GM23338 (cell line): ENCODE measurements around the gene OR5T3. TPM values are rescaled to one million over a fixed set of nuclear protein-coding genes. Genes with fewer than 3 reads are reported as not detected.

Experiments
- ATAC-seq: fragments of 200-7000 bp; cut with Tn5 transposase; 3 replicates; pipeline ENCODE4 v1.9.1; 2020
- DNase-seq: peaks from one replicate; pipeline ENCODE4 v3.0.0-alpha.2; 2015; ENCODE audit warnings: low spot score
- H2AFZ ChIP-seq: fragments of 200-600 bp; sonication (generic); 2 replicates; pipeline ENCODE4 v1.8.0; 2016; ENCODE audit warnings: antibody characterized with exemption, mild to moderate bottlenecking, moderate library complexity
- H3F3A ChIP-seq: fragments of 200-600 bp; sonication (generic); replicated peaks from 2 replicates; pipeline ENCODE4 v1.8.0; 2017; ENCODE audit warnings: antibody characterized with exemption, mixed run types, low read depth
- H3K27ac ChIP-seq: fragments of 200-600 bp; sonication (generic); 2 replicates; pipeline ENCODE4 v1.6.1; 2016; ENCODE audit warnings: low read depth
- H3K27me3 ChIP-seq: fragments of 200-600 bp; sonication (generic); 2 replicates; pipeline ENCODE4 v1.8.0; 2016; ENCODE audit warnings: mild to moderate bottlenecking, mixed run types, moderate library complexity; ENCODE audit not compliant: insufficient read depth
- H3K36me3 ChIP-seq: fragments of 200-600 bp; sonication (generic); 2 replicates; pipeline ENCODE4 v1.8.0; 2016; ENCODE audit warnings: mild to moderate bottlenecking; ENCODE audit not compliant: insufficient read depth
- H3K4me1 ChIP-seq: fragments of 200-600 bp; sonication (generic); 2 replicates; pipeline ENCODE4 v1.8.0; 2016; ENCODE audit warnings: mild to moderate bottlenecking, moderate library complexity; ENCODE audit not compliant: insufficient read depth
- H3K4me2 ChIP-seq: fragments of 200-600 bp; sonication (generic); 2 replicates; pipeline ENCODE4 v1.7.1; 2017; ENCODE audit warnings: mixed run types
- H3K4me3 ChIP-seq: fragments of 200-600 bp; sonication (generic); 2 replicates; pipeline ENCODE4 v1.6.1; 2016; ENCODE audit warnings: mixed run types
- H3K79me2 ChIP-seq: fragments of 200-600 bp; sonication (generic); replicated peaks from 2 replicates; pipeline ENCODE4 v1.8.0; 2017; ENCODE audit warnings: mild to moderate bottlenecking; ENCODE audit not compliant: insufficient read depth
- H3K9me2 ChIP-seq: fragments of 200-600 bp; sonication (generic); 2 replicates; pipeline ENCODE4 v1.8.0; 2017; ENCODE audit not compliant: insufficient read depth
- H4K20me1 ChIP-seq: fragments of 200-600 bp; sonication (generic); replicated peaks from 2 replicates; pipeline ENCODE4 v1.8.0; 2017; ENCODE audit warnings: mild to moderate bottlenecking; ENCODE audit not compliant: insufficient read depth
- H3K27ac Mint-ChIP-seq: 2 replicates; pipeline ENCODE4 v1.8.0; 2020; ENCODE audit warnings: inconsistent platforms, mild to moderate bottlenecking, moderate library complexity, mixed read lengths
- H3K27me3 Mint-ChIP-seq: 3 replicates; pipeline ENCODE4 v1.8.0; 2022; ENCODE audit warnings: low read depth, mild to moderate bottlenecking, moderate library complexity, mixed read lengths, inconsistent platforms; ENCODE audit not compliant: insufficient read depth, poor library complexity
- H3K36me3 Mint-ChIP-seq: 3 replicates; pipeline ENCODE4 v1.8.0; 2021; ENCODE audit warnings: low read depth, mild to moderate bottlenecking, inconsistent platforms, moderate library complexity, mixed read lengths
- H3K4me1 Mint-ChIP-seq: 3 replicates; pipeline ENCODE4 v1.8.0; 2020; ENCODE audit warnings: mild to moderate bottlenecking, inconsistent platforms, mixed read lengths
- H3K4me3 Mint-ChIP-seq: 3 replicates; pipeline ENCODE4 v1.8.0; 2021; ENCODE audit warnings: moderate library complexity, mild to moderate bottlenecking, inconsistent platforms, mixed read lengths
- H3K9me3 Mint-ChIP-seq: 3 replicates; pipeline ENCODE4 v1.8.0; 2020; ENCODE audit warnings: moderate library complexity, mild to moderate bottlenecking, inconsistent platforms, mixed read lengths
- CREB1 ChIP-seq: fragments of 250-450 bp; sonication (Bioruptor Pico); IDR thresholded peaks from 2 replicates; pipeline ENCODE4 v1.5.0; 2020; ENCODE audit warnings: low read depth, mild to moderate bottlenecking, moderate library complexity
- CTCF ChIP-seq, 2 experiments: fragments of 200-600 bp in 1 of 2; sonication (generic) in 1 of 2; conservative IDR thresholded peaks; 2 replicates each; pipeline versions ENCODE4 v1.5.1 to v1.6.1; 2016 to 2017; ENCODE audit warnings: antibody characterized with exemption in 2 of 2, low read depth in 2 of 2, mild to moderate bottlenecking in 2 of 2, moderate library complexity in 1 of 2
- EZH2 ChIP-seq: fragments of 200-600 bp; sonication (generic); IDR thresholded peaks from one replicate; pipeline ENCODE4 v1.8.0; 2017; ENCODE audit warnings: antibody characterized with exemption, mild to moderate bottlenecking, low read depth; ENCODE audit not compliant: unreplicated experiment
- EZH2phosphoT487 ChIP-seq: fragments of 200-600 bp; sonication (generic); IDR thresholded peaks from one replicate; pipeline ENCODE4 v1.8.1; 2018; ENCODE audit warnings: antibody characterized with exemption; ENCODE audit not compliant: unreplicated experiment
- JUNB ChIP-seq: IDR thresholded peaks from one replicate; pipeline ENCODE4 v1.6.1; 2016; ENCODE audit warnings: antibody characterized with exemption; ENCODE audit not compliant: unreplicated experiment
- NANOG ChIP-seq: IDR thresholded peaks from 2 replicates; pipeline ENCODE4 v1.6.1; 2016; ENCODE audit warnings: antibody characterized with exemption, borderline replicate concordance
- POLR2AphosphoS5 ChIP-seq: IDR thresholded peaks from 2 replicates; pipeline ENCODE4 v1.6.1; 2016; ENCODE audit warnings: antibody characterized with exemption, low read depth
- REST ChIP-seq: IDR thresholded peaks from one replicate; pipeline ENCODE4 v1.6.1; 2018; ENCODE audit warnings: antibody characterized with exemption; ENCODE audit not compliant: unreplicated experiment
- STAT1 ChIP-seq: IDR thresholded peaks from one replicate; pipeline ENCODE4 v1.6.1; 2016; ENCODE audit warnings: antibody characterized with exemption; ENCODE audit not compliant: unreplicated experiment
- ZNF114 ChIP-seq: fragments of 250-450 bp; sonication (Bioruptor Pico); IDR thresholded peaks from 2 replicates; pipeline ENCODE4 v1.5.0; 2020; ENCODE audit warnings: mild to moderate bottlenecking, moderate library complexity
- ZNF331 ChIP-seq: fragments of 250-450 bp; sonication (Bioruptor Pico); IDR thresholded peaks from 2 replicates; pipeline ENCODE4 v1.5.0; 2020; ENCODE audit warnings: low read depth, mild to moderate bottlenecking, moderate library complexity
- ZNF462 ChIP-seq: fragments of 250-450 bp; sonication (Bioruptor Pico); IDR thresholded peaks from 2 replicates; pipeline ENCODE4 v1.5.0; 2020; ENCODE audit warnings: mild to moderate bottlenecking, moderate library complexity
- polyA plus RNA-seq: library from polyadenylated mRNA; unstranded; fragments of >200 nt; fragmentation: Nextera tagmentation; extraction: Ambion mirVana; gene quantifications from 2 replicates; pipeline ENCODE4 v1.2.1, GENCODE V29; 2016
- total RNA-seq: library from RNA; depleted of rRNA; stranded (reverse); fragments of >200 nt; shearing (Covaris generic); gene quantifications from 2 replicates; pipeline ENCODE4 v1.2.3, GENCODE V29; 2014
- TF ChIP-seq, protein P1 (sequence below): IDR thresholded peaks from 2 replicates; pipeline ENCODE4 v1.6.1; 2016; ENCODE audit warnings: antibody characterized with exemption

The OR5T3 gene
- total and polyA plus RNA-seq, 2 experiments from 2014 or later: not detected

GRCh38 chr11:56207790-56208189 lies 44.3 kb upstream of the OR5T3 start:
- no peak for DNase-seq
- Histone ChIP-seq H4K20me1 (no peaks in the 10 kb centered on the region), H3K27me3 (no peaks in the 10 kb centered on the region), H3K36me3 (no peaks in the 10 kb centered on the region), H3K9me2 (peaks cover 9% of the 10 kb centered on the region), H3K4me1 (no peaks in the 10 kb centered on the region), H3F3A (no peaks in the 10 kb centered on the region), H3K4me3 (no peak overlapping the region), H3K79me2 (no peaks in the 10 kb centered on the region), H2AFZ (no peak overlapping the region), H3K4me2 (no peak overlapping the region), H3K27ac (no peak overlapping the region)
- Mint-ChIP-seq H3K27me3 (no peaks in the 10 kb centered on the region), H3K4me3 (no peak overlapping the region), H3K4me1 (no peaks in the 10 kb centered on the region), H3K27ac (no peak overlapping the region; the same call in 1 of the 2 replicates), H3K9me3 (no peaks in the 10 kb centered on the region; the same call in 1 of the 3 replicates), H3K36me3 (no peaks in the 10 kb centered on the region)
- TF ChIP-seq JUNB (no peak), EZH2 (no peak), STAT1 (no peak), NANOG (no peak), CREB1 (no peak), REST (no peak), ZNF462 (CRISPR knock-in tag) (no peak), EZH2phosphoT487 (no peak), CTCF (conservative IDR thresholded peaks at IDR 0.05; ENCODE audit: low read depth in 2 of 2) (no peak), ZNF114 (CRISPR knock-in tag) (no peak), ZNF331 (CRISPR knock-in tag) (no peak), POLR2AphosphoS5 (no peak)
- TF ChIP-seq, protein P1, sequence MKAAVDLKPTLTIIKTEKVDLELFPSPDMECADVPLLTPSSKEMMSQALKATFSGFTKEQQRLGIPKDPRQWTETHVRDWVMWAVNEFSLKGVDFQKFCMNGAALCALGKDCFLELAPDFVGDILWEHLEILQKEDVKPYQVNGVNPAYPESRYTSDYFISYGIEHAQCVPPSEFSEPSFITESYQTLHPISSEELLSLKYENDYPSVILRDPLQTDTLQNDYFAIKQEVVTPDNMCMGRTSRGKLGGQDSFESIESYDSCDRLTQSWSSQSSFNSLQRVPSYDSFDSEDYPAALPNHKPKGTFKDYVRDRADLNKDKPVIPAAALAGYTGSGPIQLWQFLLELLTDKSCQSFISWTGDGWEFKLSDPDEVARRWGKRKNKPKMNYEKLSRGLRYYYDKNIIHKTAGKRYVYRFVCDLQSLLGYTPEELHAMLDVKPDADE: no peak
- no peak for ATAC-seq
